ENCODE results near the gene ANGPTL4. TPM values are rescaled to one million over a fixed set of nuclear protein-coding genes. Genes with fewer than 3 reads are reported as not detected.

ANGPTL4 gene
- total and polyA plus RNA-seq, 2 of the 13 experiments (the other 11 are each of a cell fraction or from before 2014, with no cell fraction given): 0.80 to 21.7 TPM

DNA sequence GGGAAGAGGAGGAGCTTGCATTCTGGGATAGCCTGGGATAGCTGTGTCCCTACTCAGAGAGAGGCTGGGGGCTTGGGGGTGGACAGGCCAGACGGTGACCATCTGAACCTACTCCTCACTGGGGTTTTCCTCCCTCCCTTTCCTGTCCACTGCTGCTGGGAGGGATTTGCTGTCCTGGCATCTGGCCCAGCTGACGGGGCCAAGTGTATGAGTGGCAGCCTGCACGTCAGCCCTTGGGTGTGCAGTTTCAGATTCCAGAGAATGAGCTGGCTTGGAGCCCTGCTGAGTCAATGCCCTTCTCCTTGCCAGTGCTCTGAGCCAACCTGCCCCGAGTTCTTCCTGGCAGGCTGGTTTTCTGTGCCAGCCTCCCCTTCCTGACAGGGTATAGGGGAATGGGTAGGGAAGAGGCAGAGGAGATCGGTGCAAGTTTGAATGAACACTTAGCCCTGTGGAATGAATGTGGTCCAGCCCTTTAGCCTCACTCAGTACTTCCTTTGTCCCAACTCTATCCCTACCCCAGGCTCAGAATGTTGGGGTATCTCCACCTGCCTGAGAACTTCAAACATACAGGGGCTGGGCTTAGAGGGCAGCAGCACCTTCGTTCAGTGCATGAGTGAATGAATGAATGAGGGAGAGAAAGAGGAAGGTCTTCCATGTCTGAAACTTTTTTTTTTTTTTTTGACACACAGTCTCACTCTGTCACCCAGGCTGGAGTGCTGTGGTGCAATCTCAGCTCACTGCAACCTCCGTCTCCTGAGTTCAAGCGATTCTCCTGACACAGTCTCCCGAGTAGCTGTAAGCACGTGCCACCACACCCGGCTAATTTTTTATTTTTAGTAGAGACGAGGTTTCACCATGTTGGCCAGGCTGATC, 1.8 kb upstream of the ANGPTL4 start (continued):
- TF ChIP-seq, protein P1, sequence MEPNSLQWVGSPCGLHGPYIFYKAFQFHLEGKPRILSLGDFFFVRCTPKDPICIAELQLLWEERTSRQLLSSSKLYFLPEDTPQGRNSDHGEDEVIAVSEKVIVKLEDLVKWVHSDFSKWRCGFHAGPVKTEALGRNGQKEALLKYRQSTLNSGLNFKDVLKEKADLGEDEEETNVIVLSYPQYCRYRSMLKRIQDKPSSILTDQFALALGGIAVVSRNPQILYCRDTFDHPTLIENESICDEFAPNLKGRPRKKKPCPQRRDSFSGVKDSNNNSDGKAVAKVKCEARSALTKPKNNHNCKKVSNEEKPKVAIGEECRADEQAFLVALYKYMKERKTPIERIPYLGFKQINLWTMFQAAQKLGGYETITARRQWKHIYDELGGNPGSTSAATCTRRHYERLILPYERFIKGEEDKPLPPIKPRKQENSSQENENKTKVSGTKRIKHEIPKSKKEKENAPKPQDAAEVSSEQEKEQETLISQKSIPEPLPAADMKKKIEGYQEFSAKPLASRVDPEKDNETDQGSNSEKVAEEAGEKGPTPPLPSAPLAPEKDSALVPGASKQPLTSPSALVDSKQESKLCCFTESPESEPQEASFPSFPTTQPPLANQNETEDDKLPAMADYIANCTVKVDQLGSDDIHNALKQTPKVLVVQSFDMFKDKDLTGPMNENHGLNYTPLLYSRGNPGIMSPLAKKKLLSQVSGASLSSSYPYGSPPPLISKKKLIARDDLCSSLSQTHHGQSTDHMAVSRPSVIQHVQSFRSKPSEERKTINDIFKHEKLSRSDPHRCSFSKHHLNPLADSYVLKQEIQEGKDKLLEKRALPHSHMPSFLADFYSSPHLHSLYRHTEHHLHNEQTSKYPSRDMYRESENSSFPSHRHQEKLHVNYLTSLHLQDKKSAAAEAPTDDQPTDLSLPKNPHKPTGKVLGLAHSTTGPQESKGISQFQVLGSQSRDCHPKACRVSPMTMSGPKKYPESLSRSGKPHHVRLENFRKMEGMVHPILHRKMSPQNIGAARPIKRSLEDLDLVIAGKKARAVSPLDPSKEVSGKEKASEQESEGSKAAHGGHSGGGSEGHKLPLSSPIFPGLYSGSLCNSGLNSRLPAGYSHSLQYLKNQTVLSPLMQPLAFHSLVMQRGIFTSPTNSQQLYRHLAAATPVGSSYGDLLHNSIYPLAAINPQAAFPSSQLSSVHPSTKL (CRISPR knock-in tag; IDR thresholded peaks at IDR 0.05): peak; percentile 76
- TF ChIP-seq KLF13 (CRISPR knock-in tag; IDR thresholded peaks at IDR 0.05) (no peak), ERF (CRISPR knock-in tag; IDR thresholded peaks at IDR 0.05) (0 out of 2 replicates have a peak, but pooled peaks have one; percentile 26), ZNF614 (CRISPR knock-in tag; IDR thresholded peaks at IDR 0.05; ENCODE audit: borderline replicate concordance) (no peak), JUN (CRISPR knock-in tag; IDR thresholded peaks at IDR 0.05) (no peak), RCOR2 (CRISPR knock-in tag; IDR thresholded peaks at IDR 0.05) (no peak), TOE1 (CRISPR knock-in tag; IDR thresholded peaks at IDR 0.05) (no peak), ZNF781 (CRISPR knock-in tag; IDR thresholded peaks at IDR 0.05; ENCODE audit: borderline replicate concordance, not compliant biosample characterization) (no peak), NPAS2 (CRISPR knock-in tag; IDR thresholded peaks at IDR 0.05; ENCODE audit: borderline replicate concordance) (no peak), HOXA7 (CRISPR knock-in tag; IDR thresholded peaks at IDR 0.05) (no peak), ZNF484 (CRISPR knock-in tag; IDR thresholded peaks at IDR 0.05; ENCODE audit: borderline replicate concordance, low read depth) (no peak), ELF4 (CRISPR knock-in tag; IDR thresholded peaks at IDR 0.05; ENCODE audit: borderline replicate concordance) (no peak), GABPA (IDR thresholded peaks at IDR 0.05; ENCODE audit: low read depth, low read length) (no peak), GABPA (CRISPR knock-in tag; IDR thresholded peaks at IDR 0.05; ENCODE audit: low read depth) (no peak), NFYC (CRISPR knock-in tag; IDR thresholded peaks at IDR 0.05) (no peak), FOXM1 (CRISPR knock-in tag; IDR thresholded peaks at IDR 0.05) (no peak), ZFP36L2 (CRISPR knock-in tag; IDR thresholded peaks at IDR 0.05) (no peak)
- TF ChIP-seq, protein P2, sequence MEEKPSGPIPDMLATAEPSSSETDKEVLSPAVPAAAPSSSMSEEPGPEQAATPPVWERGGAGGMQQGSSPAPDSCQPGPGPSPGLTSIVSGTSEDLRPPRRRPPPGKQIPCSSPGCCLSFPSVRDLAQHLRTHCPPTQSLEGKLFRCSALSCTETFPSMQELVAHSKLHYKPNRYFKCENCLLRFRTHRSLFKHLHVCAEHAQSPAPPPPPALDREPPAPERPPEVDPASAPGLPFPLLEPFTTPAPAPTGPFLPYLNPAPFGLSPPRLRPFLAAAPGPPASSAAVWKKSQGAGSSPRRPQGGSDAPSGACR (CRISPR knock-in tag; IDR thresholded peaks at IDR 0.05): no peak; the same call in 1 of the 2 replicates
- TF ChIP-seq, protein P3, sequence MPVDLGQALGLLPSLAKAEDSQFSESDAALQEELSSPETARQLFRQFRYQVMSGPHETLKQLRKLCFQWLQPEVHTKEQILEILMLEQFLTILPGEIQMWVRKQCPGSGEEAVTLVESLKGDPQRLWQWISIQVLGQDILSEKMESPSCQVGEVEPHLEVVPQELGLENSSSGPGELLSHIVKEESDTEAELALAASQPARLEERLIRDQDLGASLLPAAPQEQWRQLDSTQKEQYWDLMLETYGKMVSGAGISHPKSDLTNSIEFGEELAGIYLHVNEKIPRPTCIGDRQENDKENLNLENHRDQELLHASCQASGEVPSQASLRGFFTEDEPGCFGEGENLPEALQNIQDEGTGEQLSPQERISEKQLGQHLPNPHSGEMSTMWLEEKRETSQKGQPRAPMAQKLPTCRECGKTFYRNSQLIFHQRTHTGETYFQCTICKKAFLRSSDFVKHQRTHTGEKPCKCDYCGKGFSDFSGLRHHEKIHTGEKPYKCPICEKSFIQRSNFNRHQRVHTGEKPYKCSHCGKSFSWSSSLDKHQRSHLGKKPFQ (CRISPR knock-in tag; IDR thresholded peaks at IDR 0.05; ENCODE audit: insufficient replicate concordance): no peak
- TF ChIP-seq, protein P4, sequence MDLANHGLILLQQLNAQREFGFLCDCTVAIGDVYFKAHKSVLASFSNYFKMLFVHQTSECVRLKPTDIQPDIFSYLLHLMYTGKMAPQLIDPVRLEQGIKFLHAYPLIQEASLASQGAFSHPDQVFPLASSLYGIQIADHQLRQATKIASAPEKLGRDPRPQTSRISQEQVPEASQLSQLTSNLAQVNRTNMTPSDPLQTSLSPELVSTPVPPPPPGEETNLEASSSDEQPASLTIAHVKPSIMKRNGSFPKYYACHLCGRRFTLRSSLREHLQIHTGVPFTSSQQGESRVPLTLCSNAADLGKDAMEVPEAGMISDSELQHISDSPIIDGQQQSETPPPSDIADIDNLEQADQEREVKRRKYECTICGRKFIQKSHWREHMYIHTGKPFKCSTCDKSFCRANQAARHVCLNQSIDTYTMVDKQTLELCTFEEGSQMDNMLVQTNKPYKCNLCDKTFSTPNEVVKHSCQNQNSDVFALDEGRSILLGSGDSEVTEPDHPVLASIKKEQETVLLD (CRISPR knock-in tag; IDR thresholded peaks at IDR 0.05; ENCODE audit: low read depth): no peak
- TF ChIP-seq, protein P5, sequence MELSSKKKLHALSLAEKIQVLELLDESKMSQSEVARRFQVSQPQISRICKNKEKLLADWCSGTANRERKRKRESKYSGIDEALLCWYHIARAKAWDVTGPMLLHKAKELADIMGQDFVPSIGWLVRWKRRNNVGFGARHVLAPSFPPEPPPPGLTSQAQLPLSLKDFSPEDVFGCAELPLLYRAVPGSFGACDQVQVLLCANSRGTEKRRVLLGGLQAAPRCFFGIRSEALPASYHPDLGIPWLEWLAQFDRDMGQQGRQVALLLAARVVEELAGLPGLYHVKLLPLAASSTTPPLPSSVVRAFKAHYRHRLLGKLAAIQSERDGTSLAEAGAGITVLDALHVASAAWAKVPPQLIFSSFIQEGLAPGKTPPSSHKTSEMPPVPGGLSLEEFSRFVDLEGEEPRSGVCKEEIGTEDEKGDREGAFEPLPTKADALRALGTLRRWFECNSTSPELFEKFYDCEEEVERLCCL (CRISPR knock-in tag; IDR thresholded peaks at IDR 0.05; ENCODE audit: borderline replicate concordance): no peak
